Endodermal cell (in vitro differentiated cells): ENCODE data around the gene FMNL2. TPM values are rescaled to one million over a fixed set of nuclear protein-coding genes. Genes with fewer than 3 reads are reported as not detected.

Experiments used
- DNase-seq: peaks from one replicate; pipeline ENCODE4 v3.0.0-alpha.2; 2017
- H3K27ac ChIP-seq: 2 replicates; pipeline ENCODE4 v1.5.1; 2013; ENCODE audit warnings: mild to moderate bottlenecking, low read depth, low read length, moderate library complexity
- H3K27me3 ChIP-seq: 2 replicates; pipeline ENCODE4 v1.6.1; 2013; ENCODE audit warnings: mild to moderate bottlenecking, low read length, moderate library complexity; ENCODE audit not compliant: insufficient read depth, control insufficient read depth, poor library complexity, severe bottlenecking
- H3K36me3 ChIP-seq: 2 replicates; pipeline ENCODE4 v1.7.0; 2013; ENCODE audit warnings: mild to moderate bottlenecking, low read length, moderate library complexity; ENCODE audit not compliant: control insufficient read depth, insufficient read depth
- H3K4me1 ChIP-seq: one replicate; pipeline ENCODE4 v1.7.0; 2013; ENCODE audit warnings: low read length; ENCODE audit not compliant: control insufficient read depth, insufficient read depth
- H3K4me3 ChIP-seq: 2 replicates; pipeline ENCODE4 v1.5.1; 2013; ENCODE audit warnings: mild to moderate bottlenecking, low read length, moderate library complexity
- H3K9ac ChIP-seq: 2 replicates; pipeline ENCODE4 v1.6.1; 2013; ENCODE audit warnings: mild to moderate bottlenecking, low read length, moderate library complexity; ENCODE audit not compliant: poor library complexity, severe bottlenecking; ENCODE audit errors: extremely low read depth
- H3K9me3 ChIP-seq: 2 replicates; pipeline ENCODE4 v1.6.1; 2013; ENCODE audit warnings: mild to moderate bottlenecking, low read length, moderate library complexity; ENCODE audit not compliant: control insufficient read depth
- H3K27ac Mint-ChIP-seq: 2 replicates; pipeline ENCODE4 v1.8.0; 2020; ENCODE audit warnings: mixed read lengths
- H3K27me3 Mint-ChIP-seq: 2 replicates; pipeline ENCODE4 v1.8.0; 2021; ENCODE audit warnings: mild to moderate bottlenecking, mixed read lengths; ENCODE audit not compliant: insufficient read depth
- H3K36me3 Mint-ChIP-seq: 2 replicates; pipeline ENCODE4 v1.8.0; 2020; ENCODE audit warnings: low read depth, mixed read lengths
- H3K4me1 Mint-ChIP-seq: 2 replicates; pipeline ENCODE4 v1.8.0; 2020; ENCODE audit warnings: mixed read lengths
- H3K4me3 Mint-ChIP-seq: 2 replicates; pipeline ENCODE4 v1.8.0; 2020; ENCODE audit warnings: mild to moderate bottlenecking, moderate library complexity, mixed read lengths
- H3K9me3 Mint-ChIP-seq: 2 replicates; pipeline ENCODE4 v1.8.0; 2020; ENCODE audit warnings: mild to moderate bottlenecking, mixed read lengths
- WGBS, 2 experiments: methylation state at CpG; one replicate each; pipeline versions ENCODE4 v1.1.5 to v1.1.7; 2013; ENCODE audit warnings: missing lambda C conversion rate in 2 of 2, mixed read lengths in 1 of 2; ENCODE audit not compliant: insufficient coverage in 1 of 2, insufficient read length in 1 of 2; 5-methylcytosine and 5-hydroxymethylcytosine counted together
- total RNA-seq, 2 donors: library from RNA; stranded (reverse); fragmentation: NEBNext Ultra II Directional in 1 of 2; extraction: Animal tissue kit (Norgen Biotek cat#: 25700) in 1 of 2; gene quantifications; 2 replicates in 1 of 2; 3 replicates in 1 of 2; pipeline ENCODE4 v1.2.1, GENCODE V29; 2021
- TF ChIP-seq, protein P1 (sequence below): fragments of 200-600 bp; sonication (generic); conservative IDR thresholded peaks from 2 replicates; pipeline ENCODE4 v1.5.0; 2021; ENCODE audit warnings: antibody characterized with exemption, mild to moderate bottlenecking

The FMNL2 gene
- total RNA-seq, 2 donors from 2014 or later: 49.4 to 51.8 TPM

DNA sequence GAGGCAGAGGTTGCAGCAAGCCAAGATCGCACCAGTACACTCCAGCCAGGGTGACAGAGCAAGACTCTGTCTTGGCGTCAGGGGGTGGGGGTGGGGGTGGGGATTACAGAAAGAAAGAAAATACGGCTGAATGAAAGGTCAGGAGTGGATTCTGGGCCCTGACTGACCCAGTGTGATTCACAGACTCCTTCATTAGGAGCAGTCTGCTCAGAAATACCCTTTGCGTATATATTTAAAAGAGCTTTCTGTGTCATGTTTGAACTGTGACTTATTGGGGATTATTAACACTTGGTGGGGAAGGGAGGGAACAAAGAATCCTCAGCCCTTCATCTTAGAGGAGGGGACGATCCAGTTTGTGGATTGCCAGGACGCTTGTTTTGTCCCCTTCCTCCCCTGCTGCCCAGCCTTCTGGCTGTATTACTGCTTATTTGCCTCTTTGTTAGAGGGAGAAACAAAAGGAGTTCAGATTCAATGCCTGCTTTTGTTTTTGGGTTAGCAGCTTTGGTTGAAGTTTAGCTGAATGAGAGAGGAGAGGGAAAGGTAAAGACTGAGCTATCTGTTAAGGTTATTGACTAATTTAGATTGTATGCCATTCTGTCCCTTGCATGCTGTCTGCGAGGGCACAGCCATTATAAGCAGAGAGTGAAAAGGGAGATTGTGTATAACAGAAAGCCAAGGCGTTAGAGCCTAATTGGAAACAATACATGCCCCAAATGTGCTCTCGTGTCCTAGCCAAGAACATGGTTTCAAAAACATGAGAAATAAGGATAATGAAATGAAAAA lies 118.3 kb downstream of the FMNL2 start:
- Histone ChIP-seq H3K27ac (peak overlapping the region; percentile 93), H3K4me1 (peaks cover 35% of the 10 kb centered on the region), H3K36me3 (no peaks in the 10 kb centered on the region), H3K4me3 (peak overlapping the region; percentile 27), H3K9ac (peak overlapping the region; percentile 18), H3K9me3 (no peaks in the 10 kb centered on the region), H3K27me3 (no peaks in the 10 kb centered on the region)
- 7 to 19% methylated on average over 5 to 9 of the region's 9 CpGs for WGBS, 2 experiments
- peak; percentile 89 for DNase-seq
- peak overlapping the region; percentile 97 for H3K27ac Mint-ChIP-seq
- H3K27me3 Mint-ChIP-seq: no peaks in the 10 kb centered on the region
- TF ChIP-seq, protein P1, sequence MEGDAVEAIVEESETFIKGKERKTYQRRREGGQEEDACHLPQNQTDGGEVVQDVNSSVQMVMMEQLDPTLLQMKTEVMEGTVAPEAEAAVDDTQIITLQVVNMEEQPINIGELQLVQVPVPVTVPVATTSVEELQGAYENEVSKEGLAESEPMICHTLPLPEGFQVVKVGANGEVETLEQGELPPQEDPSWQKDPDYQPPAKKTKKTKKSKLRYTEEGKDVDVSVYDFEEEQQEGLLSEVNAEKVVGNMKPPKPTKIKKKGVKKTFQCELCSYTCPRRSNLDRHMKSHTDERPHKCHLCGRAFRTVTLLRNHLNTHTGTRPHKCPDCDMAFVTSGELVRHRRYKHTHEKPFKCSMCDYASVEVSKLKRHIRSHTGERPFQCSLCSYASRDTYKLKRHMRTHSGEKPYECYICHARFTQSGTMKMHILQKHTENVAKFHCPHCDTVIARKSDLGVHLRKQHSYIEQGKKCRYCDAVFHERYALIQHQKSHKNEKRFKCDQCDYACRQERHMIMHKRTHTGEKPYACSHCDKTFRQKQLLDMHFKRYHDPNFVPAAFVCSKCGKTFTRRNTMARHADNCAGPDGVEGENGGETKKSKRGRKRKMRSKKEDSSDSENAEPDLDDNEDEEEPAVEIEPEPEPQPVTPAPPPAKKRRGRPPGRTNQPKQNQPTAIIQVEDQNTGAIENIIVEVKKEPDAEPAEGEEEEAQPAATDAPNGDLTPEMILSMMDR: no peak
- H3K9me3 Mint-ChIP-seq: no peaks in the 10 kb centered on the region
- H3K36me3 Mint-ChIP-seq: no peaks in the 10 kb centered on the region
- peak overlapping the region; percentile 46 for H3K4me3 Mint-ChIP-seq
- peaks cover 70% of the 10 kb centered on the region for H3K4me1 Mint-ChIP-seq

DNA sequence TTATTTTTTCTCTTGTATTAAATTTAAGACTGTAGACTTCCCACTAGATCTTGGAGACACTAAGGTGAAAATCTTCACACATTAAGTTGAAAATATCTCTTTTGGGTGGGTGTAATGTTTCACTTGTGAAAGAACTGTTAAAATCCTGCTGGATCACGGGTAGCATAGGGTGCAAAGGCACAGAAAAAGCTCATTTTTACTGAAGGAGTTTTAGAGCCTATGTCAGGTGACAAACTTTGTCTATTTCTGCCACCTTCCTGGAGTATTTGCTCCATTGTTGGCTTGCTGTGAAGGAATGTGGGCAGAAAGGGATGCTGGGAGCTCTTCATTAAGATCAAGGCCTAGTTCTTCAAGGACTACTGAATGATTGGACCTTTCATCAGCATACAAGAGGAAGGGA lies 119.4 kb downstream of the FMNL2 start:
- Mint-ChIP-seq H3K27me3 (no peaks in the 10 kb centered on the region), H3K27ac (peak overlapping the region; percentile 64), H3K4me1 (peaks cover 60% of the 10 kb centered on the region), H3K9me3 (no peaks in the 10 kb centered on the region), H3K36me3 (no peaks in the 10 kb centered on the region), H3K4me3 (no peak overlapping the region)
- Histone ChIP-seq H3K27ac (peak overlapping the region; percentile 93), H3K4me1 (peaks cover 26% of the 10 kb centered on the region), H3K9ac (no peak overlapping the region), H3K27me3 (no peaks in the 10 kb centered on the region), H3K4me3 (no peak overlapping the region), H3K36me3 (no peaks in the 10 kb centered on the region), H3K9me3 (no peaks in the 10 kb centered on the region)
- DNase-seq: no peak
- TF ChIP-seq, protein P1: no peak
- WGBS, 2 experiments: 93 to 100% methylated on average over 1 of the region's 1 CpG

DNA sequence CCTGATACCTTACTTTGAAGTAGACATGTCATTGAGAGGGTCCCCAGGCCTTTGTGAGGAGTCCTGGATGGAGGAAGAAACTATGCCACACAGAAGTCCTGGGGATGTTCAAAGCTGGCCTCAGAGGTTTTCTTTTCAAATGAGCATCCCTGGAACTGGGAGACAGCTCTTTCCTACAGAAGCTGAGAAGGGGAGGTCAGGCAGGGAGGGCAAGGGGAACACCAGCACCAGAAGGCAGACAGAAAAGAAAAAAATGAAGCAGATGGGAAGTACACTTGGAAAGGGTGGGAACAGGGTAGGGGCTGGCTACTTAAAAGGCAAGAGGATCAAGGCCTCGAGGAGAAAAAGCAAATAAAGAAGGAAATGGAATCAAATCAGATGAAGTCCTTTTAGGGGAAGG lies 120.0 kb downstream of the FMNL2 start:
- Mint-ChIP-seq H3K4me1 (peaks cover 54% of the 10 kb centered on the region), H3K27me3 (no peaks in the 10 kb centered on the region), H3K27ac (peak overlapping the region; percentile 64), H3K4me3 (no peak overlapping the region), H3K9me3 (no peaks in the 10 kb centered on the region), H3K36me3 (no peaks in the 10 kb centered on the region)
- Histone ChIP-seq H3K36me3 (no peaks in the 10 kb centered on the region), H3K9ac (no peak overlapping the region), H3K4me3 (no peak overlapping the region), H3K4me1 (peaks cover 24% of the 10 kb centered on the region), H3K27ac (peak overlapping the region; percentile 25), H3K9me3 (no peaks in the 10 kb centered on the region), H3K27me3 (no peaks in the 10 kb centered on the region)
- 75 to 87% methylated on average over 1 of the region's 1 CpG for WGBS, 2 experiments
- no peak for DNase-seq
- TF ChIP-seq, protein P1: no peak
